K562 treated with DMSO at 1 percent for 48 hours (cell line): ENCODE measurements around the gene SLC35B2. TPM values are rescaled to one million over a fixed set of nuclear protein-coding genes. Genes with fewer than 3 reads are reported as not detected.

ENCODE experiments used
- total RNA-seq: library from RNA; unstranded; fragments of 300-600 nt; gene quantifications from 2 replicates; pipeline ENCODE4 v1.2.3, GENCODE V29; 2022; ENCODE audit warnings: low replicate concordance; ENCODE audit errors: extremely low read depth

SLC35B2 gene
- not detected in 2 replicates for total RNA-seq

GRCh38 chr6:44257025-44257752 lies at the start of gene SLC35B2:
SLC35B2 (minus strand) TSS chr6:44257528; CDS start chr6:44257410, 118 bp downstream.

GRCh38 chr6:44269921-44270525 lies 12.7 kb upstream of the SLC35B2 start, which contains the start of gene TMEM151B:
TMEM151B (plus strand) TSS chr6:44270450; CDS start chr6:44270743, 293 bp downstream.

GRCh38 chr6:44265007-44265721 lies 7.8 kb upstream of the SLC35B2 start, which contains the start of gene NFKBIE:
NFKBIE (minus strand) TSS chr6:44265551; CDS start chr6:44265346, 205 bp downstream.

GRCh38 chr6:44246663-44247337 lies 10.5 kb downstream of the SLC35B2 start, which contains the start of gene HSP90AB1:
HSP90AB1 (plus strand) TSS chr6:44247101; CDS start chr6:44248630, 1,529 bp downstream.

GRCh38 chr6:44223319-44224028 lies 33.9 kb downstream of the SLC35B2 start, which contains the start of gene SLC29A1:
SLC29A1 (plus strand) TSS chr6:44223595; CDS start chr6:44227314, 3,719 bp downstream.

GRCh38 chr6:44216677-44217331 lies 40.5 kb downstream of the SLC35B2 start, which contains the start of gene MYMX:
MYMX (plus strand) TSS chr6:44216926; CDS start chr6:44217472, 546 bp downstream.

Other genes with a start within 250 kb of the SLC35B2 start
- not detected in 2 replicates for gene MRPL14, start 130.1 kb downstream of the SLC35B2 start, total RNA-seq
- gene TMEM63B, start 130.0 kb downstream of the SLC35B2 start, total RNA-seq = not detected in 2 replicates
- not detected in 2 replicates for gene CAPN11, start 98.7 kb downstream of the SLC35B2 start, total RNA-seq
- gene MYMX, start 40.6 kb downstream of the SLC35B2 start, total RNA-seq = not detected in 2 replicates
- 971 TPM in 1 of 2 replicates, not detected in the other for gene SLC29A1, start 33.9 kb downstream of the SLC35B2 start, total RNA-seq
- gene HSP90AB1, start 10.4 kb downstream of the SLC35B2 start, total RNA-seq = 694 and 765 TPM in 2 replicates
- not detected in 2 replicates for gene NFKBIE, start 8.0 kb upstream of the SLC35B2 start, total RNA-seq
- gene TMEM151B, start 12.9 kb upstream of the SLC35B2 start, total RNA-seq = not detected in 2 replicates
- not detected in 2 replicates for gene AARS2, start 55.8 kb upstream of the SLC35B2 start, total RNA-seq
- not detected in 2 replicates for gene SPATS1, start 85.1 kb upstream of the SLC35B2 start, total RNA-seq
- gene CDC5L, start 130.2 kb upstream of the SLC35B2 start, total RNA-seq = not detected in 2 replicates